HG02840 (cell line): ENCODE results near the gene VRK1.
A peak's percentile ranks its signal among the peaks of the same experiment; 100 is the strongest.

ENCODE experiments used
- ATAC-seq: cut with Tn5 transposase; IDR thresholded peaks from one replicate; pipeline ENCODE4 v1.9.1; 2021; ENCODE audit warnings: mild to moderate bottlenecking, moderate library complexity, moderate number of reproducible peaks; ENCODE audit not compliant: unreplicated experiment, low FRiP score

Gene VRK1

DNA sequence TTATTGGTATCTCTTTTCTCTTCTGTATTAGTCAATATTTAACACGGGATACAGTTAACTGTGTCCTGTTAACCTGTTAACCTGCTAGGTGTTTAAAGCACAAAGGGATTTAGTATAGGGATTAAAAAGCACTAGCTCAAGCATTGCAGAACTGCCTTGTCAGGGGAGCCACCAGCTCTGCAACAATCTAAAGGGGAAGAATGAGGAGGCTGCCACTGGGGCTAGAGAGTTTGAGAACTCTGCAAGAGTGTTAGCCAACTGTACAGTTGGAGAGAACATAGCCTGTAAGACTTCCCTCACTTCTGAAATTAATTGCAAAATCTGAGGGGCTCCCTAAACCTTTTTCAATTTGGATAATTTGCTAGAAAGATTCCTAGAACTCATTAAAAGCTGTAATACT lies 6.5 kb upstream of the VRK1 start:
- ATAC-seq: no peak

DNA sequence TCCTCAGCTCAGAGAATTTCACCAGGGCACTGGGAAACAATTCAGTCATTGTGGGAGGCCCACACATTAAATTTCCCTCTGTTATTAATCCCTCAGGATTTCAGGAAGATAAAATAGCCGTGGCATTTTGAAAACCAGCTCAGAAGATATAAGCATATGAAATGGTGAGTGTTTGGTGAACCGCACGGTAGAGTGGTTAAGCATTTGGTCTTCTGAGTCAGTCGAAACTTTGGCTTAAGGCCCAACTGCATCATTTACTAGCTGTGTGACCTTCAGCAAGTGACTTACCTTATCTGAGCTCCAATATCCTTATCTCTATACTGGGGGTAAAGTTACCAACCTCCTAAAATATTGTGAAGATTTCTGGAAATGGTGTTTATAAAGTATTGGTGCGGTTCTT lies 5.2 kb upstream of the VRK1 start:
- ATAC-seq: no peak

DNA sequence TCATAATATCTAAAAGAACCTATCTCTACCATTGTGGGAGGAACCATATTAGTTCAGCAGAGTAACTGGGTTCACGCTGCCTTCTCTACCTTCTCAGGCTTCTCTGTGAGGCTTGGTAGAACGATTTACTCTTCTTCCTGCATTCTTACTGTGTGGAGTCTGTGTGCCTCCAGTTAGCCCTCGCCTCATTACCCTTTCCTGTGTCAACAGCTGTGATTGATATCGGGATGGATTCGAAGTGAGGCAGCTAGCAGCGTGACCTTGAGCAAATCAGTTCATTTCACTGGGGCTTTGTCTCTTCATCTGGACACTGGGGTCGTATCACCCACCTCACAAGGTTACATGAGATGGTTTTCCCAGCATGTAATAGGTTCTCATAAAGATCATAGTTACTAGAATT lies 4.6 kb upstream of the VRK1 start:
- no peak for ATAC-seq

DNA sequence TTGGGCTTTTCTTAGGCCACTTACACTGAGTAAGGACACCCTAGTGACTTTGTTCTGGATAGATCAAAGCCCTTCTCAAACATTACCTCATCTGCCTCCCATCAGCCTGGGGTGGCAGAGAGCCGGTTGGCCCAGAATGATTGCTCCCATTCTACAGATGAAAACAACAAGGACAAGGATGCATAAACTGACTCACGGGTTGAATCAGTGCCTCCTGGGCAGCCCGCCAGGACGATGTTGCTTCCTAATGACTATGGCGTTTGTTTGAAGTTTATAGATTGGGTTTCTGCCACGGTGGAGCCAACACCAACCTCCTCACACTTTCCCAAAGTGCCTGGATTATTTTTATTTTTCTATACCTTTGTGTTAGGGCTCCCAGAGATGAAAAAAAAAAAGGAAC lies 3.6 kb upstream of the VRK1 start:
- no peak for ATAC-seq

DNA sequence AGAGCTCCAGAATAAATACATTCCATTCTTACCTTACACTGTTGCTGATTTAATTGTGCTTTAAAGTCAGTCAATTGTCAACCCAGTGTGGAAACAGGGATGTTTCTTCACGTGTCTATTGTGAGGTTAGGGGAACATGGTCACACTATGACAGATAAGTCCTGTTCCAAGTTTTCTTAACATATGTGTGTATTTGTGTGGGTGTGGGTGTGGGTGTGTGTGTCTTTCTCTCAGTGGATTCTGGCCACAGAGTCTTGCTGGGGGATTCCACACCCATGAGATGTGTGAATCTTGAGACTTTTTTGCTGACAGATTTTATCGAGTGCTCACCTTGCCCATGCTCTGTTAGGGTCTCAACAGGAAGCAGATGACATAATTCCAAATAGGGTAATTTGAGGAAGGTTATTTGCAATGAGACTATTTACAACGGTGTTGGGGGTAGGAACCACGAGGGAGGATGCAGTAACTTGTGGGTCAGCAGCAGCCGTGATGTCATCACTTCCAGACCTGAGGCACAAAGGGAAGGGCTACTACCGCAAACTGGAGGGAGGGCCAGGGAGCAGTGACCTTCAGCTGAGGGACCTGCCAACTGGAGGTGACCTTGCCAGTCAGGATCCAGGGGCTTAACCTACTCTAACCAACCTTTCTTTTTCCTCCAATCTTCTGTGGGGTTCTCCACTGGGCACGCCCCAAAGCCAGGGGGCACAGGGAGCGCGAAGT lies 1.9 kb upstream of the VRK1 start:
- ATAC-seq: no peak

DNA sequence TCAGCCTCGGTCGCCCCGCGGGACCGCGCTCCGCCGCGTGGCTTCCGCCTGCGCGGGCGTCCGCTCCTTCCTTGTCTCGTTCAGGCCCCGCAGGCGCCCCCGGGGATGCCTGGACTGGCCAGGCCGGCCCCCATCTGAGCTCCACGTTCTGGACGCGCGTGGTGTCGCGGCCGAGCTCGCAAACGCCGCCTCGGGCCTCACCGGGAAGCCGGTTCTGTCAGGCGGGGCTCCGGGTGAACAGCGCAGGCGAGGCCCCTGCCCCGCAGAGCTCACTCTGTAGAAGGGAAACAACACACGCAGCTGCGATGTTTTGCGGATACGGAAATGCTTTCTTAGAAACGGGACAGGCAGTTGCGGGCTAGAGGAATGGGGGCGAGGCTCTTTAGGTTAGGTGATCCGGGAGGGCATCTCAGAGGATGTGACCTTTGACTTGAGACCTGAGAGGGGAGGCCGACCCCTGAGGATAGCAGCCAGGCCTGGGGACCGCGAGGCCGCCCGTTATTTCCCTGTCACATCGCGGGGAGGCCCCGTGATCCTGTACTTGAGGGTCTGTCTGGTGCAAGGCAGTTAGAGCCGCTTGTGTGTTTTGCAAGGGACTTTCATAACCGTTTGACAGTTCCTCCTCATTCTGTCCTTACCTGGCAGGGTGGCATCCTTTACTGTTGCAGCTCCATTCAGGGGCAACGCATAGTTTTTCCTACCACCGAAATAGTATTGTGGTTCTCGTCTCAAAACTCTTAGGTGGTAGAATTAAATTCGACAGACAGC lies 584 bp downstream of the VRK1 start:
- ATAC-seq: peak; percentile 46

DNA sequence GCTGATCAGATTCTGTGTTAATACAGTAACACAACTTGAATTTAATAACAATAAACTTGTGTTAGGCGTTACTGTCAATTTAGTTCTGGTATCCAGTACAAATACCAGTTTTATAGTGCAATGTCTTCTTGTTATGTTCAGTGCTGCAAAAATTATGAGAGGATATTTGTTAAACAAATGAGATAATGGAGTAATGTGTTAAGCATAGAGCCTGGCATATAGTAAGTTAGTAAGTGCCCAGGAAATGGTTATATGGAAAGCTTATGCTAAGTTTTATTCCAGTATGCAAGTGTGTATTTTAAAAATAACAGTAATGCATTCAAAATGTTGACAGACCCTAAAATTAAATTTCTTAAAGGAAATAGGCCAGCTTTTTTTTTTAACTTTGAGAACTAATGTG lies 1.8 kb downstream of the VRK1 start:
- ATAC-seq: no peak

DNA sequence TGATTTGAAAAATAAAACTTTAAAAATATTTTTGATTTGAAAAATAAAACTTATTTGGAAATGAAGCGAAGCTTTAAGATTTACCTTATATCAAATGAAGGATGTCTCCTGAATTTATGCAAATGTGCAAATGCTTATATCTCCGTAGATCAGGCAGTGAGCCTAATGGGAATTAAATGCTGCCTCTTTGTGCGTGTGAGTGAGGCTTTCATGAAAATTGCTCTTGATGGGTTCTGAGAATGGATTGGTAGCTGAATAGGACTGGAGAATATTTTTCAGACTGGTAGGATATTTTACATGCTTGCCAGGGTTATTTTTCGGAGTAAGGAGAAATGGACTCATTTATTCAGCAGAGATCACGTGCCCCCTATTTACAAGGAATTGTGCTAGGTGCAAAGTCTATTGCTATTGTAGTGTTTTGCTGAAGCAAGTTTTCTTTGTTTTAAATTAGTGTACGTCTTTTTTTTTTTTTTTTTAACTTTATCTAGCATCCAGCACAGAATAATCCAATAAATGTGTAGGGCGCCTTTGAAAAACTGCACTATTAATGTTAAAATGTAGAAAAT lies 2.4 kb downstream of the VRK1 start:
- no peak for ATAC-seq

DNA sequence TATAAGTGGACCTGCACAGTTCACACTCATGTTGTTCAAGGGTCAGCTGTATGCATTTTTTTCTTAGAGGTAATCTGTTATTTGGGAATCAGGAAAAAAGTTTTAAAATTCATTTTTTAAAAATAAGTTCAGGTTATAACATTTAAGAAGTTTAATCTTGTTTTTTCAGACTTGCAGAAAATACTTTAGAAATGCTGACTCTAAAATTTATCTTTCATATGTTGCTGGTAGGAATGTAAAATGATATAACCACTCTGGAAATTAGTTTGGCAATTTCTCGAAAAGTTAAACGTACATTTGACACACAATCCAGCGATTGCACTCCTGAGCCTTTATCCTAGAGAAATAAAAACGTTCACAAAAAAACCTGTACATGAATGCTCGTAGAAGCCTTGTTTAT lies 4.7 kb downstream of the VRK1 start:
- ATAC-seq: no peak

DNA sequence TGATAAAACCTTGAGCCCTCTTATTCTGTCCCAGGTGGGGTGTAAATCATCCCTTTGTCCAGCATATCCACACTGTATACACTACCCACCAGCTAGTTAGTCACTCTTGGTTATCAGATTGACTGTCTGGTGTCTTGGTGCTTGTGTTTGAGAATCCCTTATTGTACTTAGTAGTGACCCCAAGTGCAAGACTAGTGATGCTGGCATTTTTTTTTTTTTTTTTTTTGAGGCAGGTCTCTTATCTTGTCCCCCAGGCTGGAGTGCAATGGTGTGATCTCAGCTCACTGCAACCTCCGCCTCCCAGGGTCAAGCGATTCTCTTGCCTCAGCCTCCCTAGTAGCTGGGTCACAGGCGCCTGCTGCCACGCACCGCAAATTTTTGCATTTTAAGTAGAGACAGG lies 5.8 kb downstream of the VRK1 start:
- ATAC-seq: no peak

DNA sequence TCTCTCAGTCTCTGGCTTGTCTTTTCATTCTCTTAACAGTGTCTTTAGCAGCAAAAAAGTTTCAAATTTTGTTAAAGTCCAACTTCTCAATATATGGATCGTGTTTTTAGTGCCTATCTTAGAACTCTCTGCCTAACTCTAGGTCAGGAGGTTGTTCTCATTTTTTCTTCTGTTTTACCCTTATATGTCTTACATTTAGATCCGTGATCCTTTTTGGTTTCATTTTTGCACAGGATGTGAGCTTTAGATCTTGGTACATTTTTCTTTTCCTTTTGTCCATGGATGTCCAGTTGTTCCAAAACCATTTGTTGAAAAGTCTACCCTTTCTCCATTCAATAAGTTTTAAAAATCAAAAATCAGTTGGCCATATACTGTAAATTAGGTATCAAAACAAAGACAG lies 6.8 kb downstream of the VRK1 start:
- ATAC-seq: no peak

DNA sequence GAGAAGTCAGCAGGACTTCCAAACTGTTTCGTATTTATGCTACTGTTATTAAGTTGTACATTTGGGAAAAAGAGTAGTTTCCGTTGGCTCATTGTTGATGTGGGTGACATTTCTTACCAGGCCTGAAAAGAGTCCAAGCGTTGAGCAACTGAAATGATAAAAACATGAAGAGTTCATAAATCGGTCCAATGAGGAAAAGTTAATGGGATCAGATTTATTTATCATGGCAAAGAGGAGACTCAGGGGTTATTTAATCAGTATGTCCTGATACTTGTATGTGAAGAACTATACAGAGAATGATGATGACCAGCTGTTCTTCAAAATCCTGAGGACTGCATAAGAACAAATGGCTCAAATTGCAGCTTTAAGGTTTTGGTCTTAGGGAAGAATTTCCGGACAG lies 7.7 kb downstream of the VRK1 start:
- ATAC-seq: no peak

DNA sequence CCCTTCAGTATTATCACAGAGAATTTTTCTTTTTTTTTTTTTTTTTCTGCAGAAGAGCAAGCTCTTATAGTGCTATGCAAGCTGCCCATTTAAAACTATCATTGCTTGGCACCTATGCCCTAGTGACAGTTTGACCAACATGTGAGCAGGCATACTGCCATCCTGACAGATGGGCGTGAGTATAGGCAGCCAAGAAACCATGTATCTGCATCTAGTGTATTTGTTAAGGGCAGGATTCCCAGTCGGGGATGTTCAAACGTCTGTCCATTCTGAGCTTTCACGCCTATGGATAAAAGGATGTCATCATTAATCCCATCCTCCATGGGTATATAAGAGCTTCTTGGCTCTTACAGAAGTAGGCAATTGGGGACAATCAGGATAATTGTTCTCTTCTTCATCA lies 8.8 kb downstream of the VRK1 start:
- ATAC-seq: no peak

DNA sequence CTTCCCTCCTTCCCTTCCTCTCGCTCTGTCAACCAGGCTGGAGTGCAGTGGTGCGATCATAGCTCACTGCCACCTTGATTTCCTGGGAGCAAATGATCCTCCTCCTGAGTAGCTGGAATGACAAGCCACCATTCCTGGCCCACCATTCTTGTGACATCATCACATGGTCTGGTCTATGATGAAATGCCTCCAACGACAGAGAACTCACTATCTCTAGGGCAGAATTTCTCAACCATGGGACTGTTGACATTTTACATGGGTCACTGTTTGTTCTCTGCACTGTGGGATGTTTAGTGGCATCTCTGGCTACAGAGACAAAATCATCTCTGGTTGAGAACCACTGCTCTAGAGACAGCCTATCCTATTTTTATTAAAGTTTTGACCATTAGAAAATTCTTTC lies 9.7 kb downstream of the VRK1 start:
- no peak for ATAC-seq

DNA sequence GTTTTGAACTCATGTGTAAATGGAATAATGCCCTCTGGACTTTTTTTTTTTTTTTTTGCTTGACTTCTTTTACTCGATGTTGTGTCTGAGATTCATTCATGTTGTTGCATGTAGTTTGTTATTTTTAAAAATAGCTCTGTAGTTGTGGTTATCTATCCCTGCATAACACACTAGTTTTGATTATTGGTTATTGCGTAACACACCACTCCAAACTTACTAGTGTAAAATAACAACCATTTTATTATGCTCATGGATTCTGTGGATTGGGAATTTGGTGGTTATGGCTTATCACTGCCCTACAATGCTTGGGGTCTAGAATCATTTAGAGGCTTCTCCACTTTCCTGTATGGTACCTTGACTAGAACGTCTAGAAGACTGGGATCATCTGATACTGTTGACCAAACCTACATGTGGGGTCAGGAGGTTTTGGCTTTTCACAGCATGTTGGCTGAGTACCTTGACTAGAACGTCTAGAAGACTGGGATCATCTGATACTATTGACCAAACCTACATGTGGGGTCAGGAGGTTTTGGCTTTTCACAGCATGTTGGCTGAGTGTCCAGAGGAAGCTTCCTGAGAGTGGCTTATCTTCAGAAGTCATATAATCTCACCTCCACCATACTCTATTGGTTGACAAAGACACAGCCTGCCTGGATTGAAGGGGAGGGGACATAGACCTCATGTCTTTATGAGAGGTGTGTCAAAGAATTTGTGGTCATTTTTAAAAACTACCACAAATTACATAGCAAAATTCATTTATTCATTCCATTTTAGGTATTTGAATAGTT lies 11.6 kb downstream of the VRK1 start:
- no peak for ATAC-seq

DNA sequence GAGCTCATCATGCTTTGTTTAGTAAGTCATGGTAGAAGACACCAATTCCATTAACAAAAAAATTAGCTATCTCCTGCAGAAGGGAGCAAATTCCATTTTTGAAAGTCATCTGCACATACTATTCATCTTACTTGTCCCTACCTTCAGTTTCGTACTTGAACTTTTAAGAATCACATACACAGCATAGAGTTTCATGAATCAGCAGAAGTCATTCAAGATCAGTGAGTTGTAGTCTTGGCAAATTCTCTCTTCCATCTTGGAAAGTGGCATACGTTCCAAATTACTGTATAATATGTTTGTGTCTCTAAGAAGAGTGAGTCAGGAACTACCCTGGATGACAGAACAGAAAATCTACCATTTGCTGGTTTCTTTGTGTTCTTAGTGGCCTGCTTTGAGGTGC lies 14.1 kb downstream of the VRK1 start:
- ATAC-seq: no peak

DNA sequence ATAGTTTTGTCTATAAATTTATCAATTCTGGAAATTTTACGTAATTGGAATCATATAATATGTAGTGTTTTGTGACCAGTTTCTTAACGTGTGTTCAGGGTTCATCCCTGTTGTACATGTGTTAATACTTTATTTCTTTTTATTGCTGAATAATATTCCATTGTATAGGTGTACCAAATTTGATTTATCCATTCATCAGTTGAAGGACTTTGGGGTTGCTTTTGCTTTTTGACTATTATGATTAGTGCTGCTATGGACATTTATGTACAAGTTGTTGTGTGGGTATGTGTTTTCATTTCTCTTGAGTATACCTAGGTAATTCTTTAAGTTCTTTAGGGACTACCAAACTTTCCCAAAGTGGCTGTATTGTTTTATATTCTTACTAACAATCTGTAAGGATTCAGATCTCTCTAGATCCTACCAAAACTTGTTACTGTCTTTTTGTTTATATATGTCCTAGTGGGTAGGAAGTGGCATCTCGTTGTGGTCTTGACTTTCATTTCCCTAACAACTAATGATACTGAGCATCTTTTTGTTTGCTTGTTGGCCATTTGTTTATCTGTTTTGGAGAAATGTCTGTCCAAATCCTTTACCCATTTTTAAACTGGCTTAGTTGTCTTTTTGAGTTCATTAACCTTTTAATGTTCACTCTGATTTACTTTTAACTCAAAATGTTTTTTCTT lies 14.9 kb downstream of the VRK1 start:
- peak; percentile 52 for ATAC-seq

DNA sequence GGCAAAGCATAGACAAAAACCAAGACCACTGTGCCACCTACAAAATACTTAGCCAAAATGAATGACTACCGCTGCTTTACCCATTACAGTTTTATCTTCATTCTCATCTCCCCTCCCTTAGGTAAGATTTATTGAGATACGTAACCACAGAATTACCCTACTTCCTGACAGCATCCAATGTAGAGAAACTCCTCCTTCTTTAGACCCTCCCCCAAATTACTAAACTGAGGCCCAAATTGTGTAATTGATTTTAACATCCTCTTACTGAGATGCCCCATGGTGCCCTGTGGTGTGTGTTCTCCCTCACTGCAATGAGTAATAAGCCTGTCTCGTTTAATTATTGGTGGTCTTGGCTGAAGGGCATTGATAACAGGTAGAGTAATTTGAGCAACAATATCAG lies 19.1 kb downstream of the VRK1 start:
- no peak for ATAC-seq

DNA sequence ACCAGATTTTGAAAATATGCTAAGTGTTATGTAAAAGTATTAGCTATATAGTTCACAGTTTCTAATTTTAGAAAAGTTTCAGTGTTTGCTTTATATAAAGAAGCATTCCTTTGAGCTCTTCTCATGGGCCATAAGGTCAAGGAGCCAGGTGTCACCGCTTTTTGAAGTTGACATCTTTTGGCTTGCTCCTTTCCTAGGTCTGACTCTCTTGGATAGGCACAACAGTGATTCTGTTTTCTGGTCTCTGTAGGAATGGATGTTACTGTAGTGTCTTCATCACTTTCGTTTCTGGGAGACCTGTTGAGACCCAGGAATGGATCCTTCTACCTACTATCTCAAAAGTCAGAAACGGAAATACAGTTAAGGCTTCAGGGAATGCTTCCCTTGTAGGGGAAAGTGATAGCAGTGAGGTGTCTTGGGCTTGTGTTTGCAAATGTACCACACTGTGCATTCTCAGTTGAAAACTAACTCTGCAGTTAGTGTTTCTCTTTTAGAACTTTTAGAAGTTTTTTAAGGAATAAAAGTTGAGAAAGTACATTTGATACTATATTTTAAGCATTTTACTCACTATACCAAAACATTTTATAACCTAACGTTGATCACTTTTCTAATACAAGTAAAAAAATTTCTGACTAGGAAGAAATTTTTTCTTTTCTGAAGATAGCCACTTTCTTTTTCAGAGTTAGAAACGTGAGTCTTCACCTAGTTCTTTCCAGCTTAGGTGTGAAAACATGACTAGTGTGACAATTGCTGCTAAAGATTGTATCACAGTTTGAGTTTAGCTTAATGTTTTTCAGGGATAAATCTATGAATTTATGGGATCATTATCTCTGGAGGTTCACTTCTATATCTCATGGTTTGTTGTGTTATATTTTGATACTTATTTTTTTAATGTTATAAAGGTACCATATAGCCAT lies 20.8 kb downstream of the VRK1 start:
- no peak for ATAC-seq

DNA sequence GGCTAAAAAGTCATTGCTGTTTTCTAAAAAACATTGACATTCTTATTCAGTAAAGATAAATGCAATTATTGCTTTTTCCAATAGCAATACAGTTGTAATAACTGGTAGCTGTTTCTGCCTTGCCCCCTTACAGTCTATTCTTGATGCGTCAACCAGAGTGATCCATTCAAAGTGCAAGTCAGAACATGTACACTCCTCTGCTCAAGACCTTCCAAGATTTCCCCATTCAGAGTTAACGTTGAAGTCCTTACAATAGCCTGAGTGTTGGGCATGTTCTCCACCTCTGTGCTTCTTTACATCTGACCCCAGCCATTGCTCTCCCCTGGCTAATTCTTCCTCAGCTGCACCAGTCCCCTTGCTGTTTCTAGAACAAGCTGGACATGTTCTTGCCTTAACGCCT lies 24.3 kb downstream of the VRK1 start:
- ATAC-seq: no peak
